Skeletal muscle satellite cell (primary cell): ENCODE results near the gene NPY.

Experiments
- H3K27me3 ChIP-seq: 2 replicates; pipeline ENCODE4 v1.7.0; 2013; ENCODE audit warnings: low read length; ENCODE audit not compliant: control insufficient read depth, insufficient read depth
- H3K36me3 ChIP-seq: 2 replicates; pipeline ENCODE4 v1.7.0; 2013; ENCODE audit warnings: mild to moderate bottlenecking, control low read depth, low read length; ENCODE audit not compliant: insufficient read depth
- H3K4me1 ChIP-seq: 2 replicates; pipeline ENCODE4 v1.7.0; 2013; ENCODE audit warnings: low read length; ENCODE audit not compliant: control insufficient read depth, insufficient read depth
- H3K4me2 ChIP-seq: 2 replicates; pipeline ENCODE4 v1.7.0; 2013; ENCODE audit warnings: mild to moderate bottlenecking, low read length
- H3K4me3 ChIP-seq: 2 replicates; pipeline ENCODE4 v1.7.0; 2013; ENCODE audit warnings: low read length
- H3K9ac ChIP-seq: 2 replicates; pipeline ENCODE4 v1.7.0; 2013; ENCODE audit warnings: mild to moderate bottlenecking, low read depth, low read length, moderate library complexity
- H3K9me3 ChIP-seq: replicated peaks from 2 replicates; pipeline ENCODE4 v1.7.0; 2013; ENCODE audit warnings: mild to moderate bottlenecking, control low read depth, low read length

The NPY gene

GRCh38 chr7:24284699-24285506 is 913 bp downstream of the NPY start:
- H3K27me3 ChIP-seq: peaks cover 81% of the 10 kb centered on the region
- H3K4me3 ChIP-seq: peak overlapping the region; percentile 47

GRCh38 chr7:24290004-24290641 is 6.1 kb downstream of the NPY start:
- H3K9ac ChIP-seq: no peak overlapping the region
- H3K4me2 ChIP-seq: peak overlapping the region; percentile 30
- H3K4me3 ChIP-seq: no peak overlapping the region
- H3K36me3 ChIP-seq: no peaks in the 10 kb centered on the region
- H3K27me3 ChIP-seq: peaks cover 34% of the 10 kb centered on the region
- H3K4me1 ChIP-seq: peaks cover 3% of the 10 kb centered on the region
- H3K9me3 ChIP-seq: no peaks in the 10 kb centered on the region

More at GRCh38 chr7:24284699-24285506, 913 bp downstream of the NPY start:
- peak overlapping the region; percentile 67 for H3K4me2 ChIP-seq
- peaks cover 9% of the 10 kb centered on the region for H3K4me1 ChIP-seq
- no peaks in the 10 kb centered on the region for H3K36me3 ChIP-seq
- no peaks in the 10 kb centered on the region for H3K9me3 ChIP-seq
- no peak overlapping the region for H3K9ac ChIP-seq

- Histone ChIP-seq H3K4me2 (no peak overlapping the region), H3K36me3 (no peaks in the 10 kb centered on the region), H3K4me1 (peaks cover 3% of the 10 kb centered on the region), H3K9me3 (no peaks in the 10 kb centered on the region), H3K4me3 (no peak overlapping the region), H3K9ac (no peak overlapping the region), H3K27me3 (peaks cover 24% of the 10 kb centered on the region)
Observed at GRCh38 chr7:24291271-24291670, 7.3 kb downstream of the NPY start.

GRCh38 chr7:24297362-24297761 is 13.4 kb downstream of the NPY start:
- Histone ChIP-seq H3K27me3 (peaks cover 5% of the 10 kb centered on the region), H3K4me3 (no peak overlapping the region), H3K36me3 (no peaks in the 10 kb centered on the region), H3K4me1 (no peaks in the 10 kb centered on the region), H3K9ac (no peak overlapping the region), H3K9me3 (no peaks in the 10 kb centered on the region), H3K4me2 (no peak overlapping the region)

- Histone ChIP-seq H3K4me3 (no peak overlapping the region), H3K9ac (no peak overlapping the region), H3K9me3 (no peaks in the 10 kb centered on the region), H3K4me1 (no peaks in the 10 kb centered on the region), H3K36me3 (no peaks in the 10 kb centered on the region), H3K27me3 (peaks cover 5% of the 10 kb centered on the region), H3K4me2 (no peak overlapping the region)
Observed at GRCh38 chr7:24298696-24299095, 14.7 kb downstream of the NPY start.

GRCh38 chr7:24299192-24299591 is 15.2 kb downstream of the NPY start:
- H3K27me3 ChIP-seq: peaks cover 5% of the 10 kb centered on the region
- no peaks in the 10 kb centered on the region for H3K36me3 ChIP-seq
- no peak overlapping the region for H3K9ac ChIP-seq
- no peaks in the 10 kb centered on the region for H3K4me1 ChIP-seq
- H3K4me2 ChIP-seq: no peak overlapping the region
- no peaks in the 10 kb centered on the region for H3K9me3 ChIP-seq
- H3K4me3 ChIP-seq: no peak overlapping the region

- H3K4me1 ChIP-seq: no peaks in the 10 kb centered on the region
- H3K4me3 ChIP-seq: no peak overlapping the region
- no peaks in the 10 kb centered on the region for H3K36me3 ChIP-seq
- no peaks in the 10 kb centered on the region for H3K9me3 ChIP-seq
- H3K27me3 ChIP-seq: peaks cover 9% of the 10 kb centered on the region
- no peak overlapping the region for H3K9ac ChIP-seq
- H3K4me2 ChIP-seq: no peak overlapping the region
Observed at GRCh38 chr7:24301703-24302102, 17.7 kb downstream of the NPY start.

GRCh38 chr7:24304494-24305095 is 20.6 kb downstream of the NPY start:
- no peak overlapping the region for H3K9ac ChIP-seq

GRCh38 chr7:24307326-24307725 is 23.3 kb downstream of the NPY start:
- Histone ChIP-seq H3K4me2 (no peak overlapping the region), H3K9ac (no peak overlapping the region), H3K9me3 (no peaks in the 10 kb centered on the region), H3K27me3 (peaks cover 6% of the 10 kb centered on the region), H3K4me1 (no peaks in the 10 kb centered on the region), H3K36me3 (no peaks in the 10 kb centered on the region), H3K4me3 (no peak overlapping the region)

More at GRCh38 chr7:24304494-24305095, 20.6 kb downstream of the NPY start:
- Histone ChIP-seq H3K27me3 (peaks cover 4% of the 10 kb centered on the region), H3K4me1 (no peaks in the 10 kb centered on the region), H3K36me3 (no peaks in the 10 kb centered on the region), H3K4me2 (no peak overlapping the region), H3K4me3 (no peak overlapping the region), H3K9me3 (no peaks in the 10 kb centered on the region)

- H3K9ac ChIP-seq: no peak overlapping the region
- no peak overlapping the region for H3K4me3 ChIP-seq
- no peaks in the 10 kb centered on the region for H3K36me3 ChIP-seq
- no peak overlapping the region for H3K4me2 ChIP-seq
- no peaks in the 10 kb centered on the region for H3K9me3 ChIP-seq
- H3K4me1 ChIP-seq: no peaks in the 10 kb centered on the region
- peaks cover 10% of the 10 kb centered on the region for H3K27me3 ChIP-seq
Observed at GRCh38 chr7:24312588-24312987, 28.6 kb downstream of the NPY start.

- H3K36me3 ChIP-seq: no peaks in the 10 kb centered on the region
- no peak overlapping the region for H3K4me2 ChIP-seq
- H3K9me3 ChIP-seq: no peaks in the 10 kb centered on the region
- H3K4me1 ChIP-seq: no peaks in the 10 kb centered on the region
- H3K4me3 ChIP-seq: no peak overlapping the region
- H3K27me3 ChIP-seq: peaks cover 10% of the 10 kb centered on the region
- no peak overlapping the region for H3K9ac ChIP-seq
Observed at GRCh38 chr7:24313777-24314176, 29.8 kb downstream of the NPY start.
